OCI-LY3 (cell line): ENCODE data around the gene AKNA.
"Not testable (repeated sequence)": the region's sequence is repeated elsewhere in the genome, so short reads cannot be mapped to it uniquely, and the experiment has no call there.

Experiments
- H2AFZ ChIP-seq: fragments of 200-600, 300-600 bp; shearing (Covaris generic); 2 replicates; pipeline ENCODE4 v1.6.0; 2014; ENCODE audit warnings: antibody characterized with exemption, low read depth, low read length
- H3K27ac ChIP-seq: fragments of 200-600, 300-600 bp; sonication (generic); 2 replicates; pipeline ENCODE4 v1.5.1; 2014; ENCODE audit warnings: mild to moderate bottlenecking, low read length, moderate library complexity, mixed read lengths
- H3K27me3 ChIP-seq: fragments of 200-600, 300-600 bp; sonication (generic); 2 replicates; pipeline ENCODE4 v1.6.1; 2014; ENCODE audit warnings: low read depth, low read length, mixed read lengths
- H3K36me3 ChIP-seq: fragments of 200-600, 300-600 bp; sonication (generic); replicated peaks from 2 replicates; pipeline ENCODE3; 2014; ENCODE audit warnings: low read depth, low read length, mixed read lengths
- H3K4me1 ChIP-seq: fragments of 300-600, 200-600 bp; sonication (generic); 2 replicates; pipeline ENCODE4 v1.6.1; 2014; ENCODE audit warnings: low read length, mixed read lengths
- H3K4me2 ChIP-seq: fragments of 200-600, 300-600 bp; sonication (generic); 2 replicates; pipeline ENCODE4 v1.6.1; 2014; ENCODE audit warnings: low read length, mixed read lengths
- H3K4me3 ChIP-seq: fragments of 300-600, 200-600 bp; sonication (generic); 2 replicates; pipeline ENCODE4 v1.5.1; 2014; ENCODE audit warnings: antibody characterized with exemption, mild to moderate bottlenecking, low read length, moderate library complexity
- H3K79me2 ChIP-seq: fragments of 300-600, 200-600 bp; shearing (Covaris generic); 2 replicates; pipeline ENCODE4 v1.6.1; 2014; ENCODE audit warnings: mild to moderate bottlenecking, low read length, mixed read lengths
- H3K9ac ChIP-seq: fragments of 300-600, 200-600 bp; shearing (Covaris generic); 2 replicates; pipeline ENCODE4 v1.6.0; 2014; ENCODE audit warnings: mild to moderate bottlenecking, low read length, moderate library complexity
- H3K9me3 ChIP-seq: fragments of 200-600, 300-600 bp; shearing (Covaris generic); 2 replicates; pipeline ENCODE4 v1.6.1; 2014; ENCODE audit warnings: low read length, mixed read lengths; ENCODE audit not compliant: insufficient read depth
- H4K20me1 ChIP-seq: fragments of 200-600, 300-600 bp; sonication (generic); 2 replicates; pipeline ENCODE4 v1.6.1; 2016; ENCODE audit warnings: low read length, mixed read lengths; ENCODE audit not compliant: insufficient read depth
- EZH2phosphoT487 ChIP-seq: fragments of 200-600 bp; shearing (Covaris generic); IDR thresholded peaks from 2 replicates; pipeline ENCODE4 v1.6.1; 2018; ENCODE audit warnings: antibody characterized with exemption, mixed run types, low read depth
- TF ChIP-seq, protein P1 (sequence below): fragments of 200-600, 300-600 bp; sonication (generic); IDR thresholded peaks from 2 replicates; pipeline ENCODE4 v1.5.1; 2014; ENCODE audit warnings: antibody characterized with exemption, low read length, low read depth

Gene AKNA

GRCh38 chr9:114328357-114328820 lies 59.4 kb downstream of the AKNA start:
- not testable (repeated sequence) for H3K9me3 ChIP-seq, H3K9ac ChIP-seq, H3K4me3 ChIP-seq, H3K79me2 ChIP-seq, H3K36me3 ChIP-seq, H4K20me1 ChIP-seq, H2AFZ ChIP-seq, H3K4me2 ChIP-seq, H3K27ac ChIP-seq, H3K4me1 ChIP-seq
- H3K27me3 ChIP-seq = peaks cover 15% of the 10 kb centered on the region; the same call in 1 of the 2 replicates

GRCh38 chr9:114327749-114328148 lies 60.0 kb downstream of the AKNA start:
- H3K9ac ChIP-seq = no peak overlapping the region
- H2AFZ ChIP-seq = no peak overlapping the region
- H3K4me1 ChIP-seq = peaks cover 5% of the 10 kb centered on the region; the same call in 1 of the 2 replicates
- no peak overlapping the region for H3K27ac ChIP-seq
- no peaks in the 10 kb centered on the region for H3K79me2 ChIP-seq
- peaks cover 15% of the 10 kb centered on the region; the same call in 1 of the 2 replicates for H3K27me3 ChIP-seq
- H4K20me1 ChIP-seq = no peaks in the 10 kb centered on the region
- TF ChIP-seq EZH2phosphoT487 = no peak
- TF ChIP-seq, protein P1, sequence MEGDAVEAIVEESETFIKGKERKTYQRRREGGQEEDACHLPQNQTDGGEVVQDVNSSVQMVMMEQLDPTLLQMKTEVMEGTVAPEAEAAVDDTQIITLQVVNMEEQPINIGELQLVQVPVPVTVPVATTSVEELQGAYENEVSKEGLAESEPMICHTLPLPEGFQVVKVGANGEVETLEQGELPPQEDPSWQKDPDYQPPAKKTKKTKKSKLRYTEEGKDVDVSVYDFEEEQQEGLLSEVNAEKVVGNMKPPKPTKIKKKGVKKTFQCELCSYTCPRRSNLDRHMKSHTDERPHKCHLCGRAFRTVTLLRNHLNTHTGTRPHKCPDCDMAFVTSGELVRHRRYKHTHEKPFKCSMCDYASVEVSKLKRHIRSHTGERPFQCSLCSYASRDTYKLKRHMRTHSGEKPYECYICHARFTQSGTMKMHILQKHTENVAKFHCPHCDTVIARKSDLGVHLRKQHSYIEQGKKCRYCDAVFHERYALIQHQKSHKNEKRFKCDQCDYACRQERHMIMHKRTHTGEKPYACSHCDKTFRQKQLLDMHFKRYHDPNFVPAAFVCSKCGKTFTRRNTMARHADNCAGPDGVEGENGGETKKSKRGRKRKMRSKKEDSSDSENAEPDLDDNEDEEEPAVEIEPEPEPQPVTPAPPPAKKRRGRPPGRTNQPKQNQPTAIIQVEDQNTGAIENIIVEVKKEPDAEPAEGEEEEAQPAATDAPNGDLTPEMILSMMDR = no peak
- no peaks in the 10 kb centered on the region for H3K36me3 ChIP-seq
- H3K4me2 ChIP-seq = no peak overlapping the region
- no peaks in the 10 kb centered on the region for H3K9me3 ChIP-seq
- H3K4me3 ChIP-seq = no peak overlapping the region

- H3K79me2 ChIP-seq, H3K4me1 ChIP-seq, H3K9me3 ChIP-seq, H4K20me1 ChIP-seq, H3K9ac ChIP-seq, H3K4me3 ChIP-seq, H3K36me3 ChIP-seq, H2AFZ ChIP-seq, H3K27ac ChIP-seq, H3K4me2 ChIP-seq: not testable (repeated sequence)
- H3K27me3 ChIP-seq = peaks cover 15% of the 10 kb centered on the region; the same call in 1 of the 2 replicates
These were observed 62.0 kb downstream of the AKNA start for GRCh38 chr9:114325684-114326254.

DNA sequence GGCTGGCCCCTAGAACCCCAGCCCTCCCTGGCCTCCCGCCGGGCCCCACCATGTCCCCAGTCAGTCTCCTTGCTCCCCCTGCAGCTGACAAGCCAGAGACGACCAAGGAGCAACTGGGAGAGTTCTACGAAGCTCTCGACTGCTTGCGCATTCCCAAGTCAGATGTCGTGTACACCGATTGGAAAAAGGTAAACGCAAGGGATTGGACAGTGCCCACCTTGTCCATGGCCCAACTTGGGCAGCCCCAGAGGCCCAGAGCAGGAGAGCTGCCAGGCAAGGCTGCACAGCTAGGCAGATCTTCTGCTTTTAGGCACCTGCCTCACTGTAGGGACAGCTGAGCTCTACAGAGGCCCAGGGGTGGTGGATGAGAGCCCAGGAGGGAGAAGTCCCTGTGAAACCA lies 62.8 kb downstream of the AKNA start:
- not testable (repeated sequence) for H3K36me3 ChIP-seq, H3K27ac ChIP-seq, H3K9me3 ChIP-seq, H3K4me2 ChIP-seq, H3K4me1 ChIP-seq, H3K79me2 ChIP-seq, H4K20me1 ChIP-seq, H3K9ac ChIP-seq, H3K4me3 ChIP-seq, H2AFZ ChIP-seq
- H3K27me3 ChIP-seq = peaks cover 15% of the 10 kb centered on the region; the same call in 1 of the 2 replicates

DNA sequence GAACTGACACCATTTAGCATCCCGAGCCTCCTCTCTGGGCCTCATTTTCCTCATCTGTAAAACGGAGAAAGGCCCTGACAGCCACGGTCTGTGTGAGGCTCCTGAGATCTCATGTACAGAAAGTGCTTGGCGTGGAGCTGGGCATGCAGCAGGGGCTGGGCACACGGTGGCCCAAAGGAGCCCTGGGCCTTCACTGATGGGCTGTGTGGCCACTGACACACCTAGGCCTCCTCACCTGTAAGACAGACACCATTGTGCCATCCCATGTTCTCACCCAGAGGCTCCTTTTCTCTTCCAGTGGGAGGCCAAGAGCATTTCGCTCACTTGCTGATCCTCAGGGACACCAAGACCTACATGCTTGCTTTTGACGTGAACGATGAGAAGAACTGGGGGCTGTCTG lies 63.3 kb downstream of the AKNA start:
- H3K4me2 ChIP-seq = no peak overlapping the region
- H2AFZ ChIP-seq = no peak overlapping the region
- no peaks in the 10 kb centered on the region for H4K20me1 ChIP-seq
- H3K4me1 ChIP-seq = no peaks in the 10 kb centered on the region
- peaks cover 15% of the 10 kb centered on the region; the same call in 1 of the 2 replicates for H3K27me3 ChIP-seq
- no peak overlapping the region for H3K27ac ChIP-seq
- no peaks in the 10 kb centered on the region for H3K79me2 ChIP-seq
- H3K4me3 ChIP-seq = no peak overlapping the region
- TF ChIP-seq, protein P1 = no peak
- no peak for TF ChIP-seq EZH2phosphoT487
- H3K9ac ChIP-seq = no peak overlapping the region
- no peaks in the 10 kb centered on the region for H3K9me3 ChIP-seq
- no peaks in the 10 kb centered on the region for H3K36me3 ChIP-seq

GRCh38 chr9:114323849-114324248 lies 63.9 kb downstream of the AKNA start:
- not testable (repeated sequence) for H3K9me3 ChIP-seq, H3K4me3 ChIP-seq, H4K20me1 ChIP-seq, H2AFZ ChIP-seq, H3K36me3 ChIP-seq, H3K79me2 ChIP-seq, H3K27ac ChIP-seq, H3K4me2 ChIP-seq, H3K9ac ChIP-seq, H3K4me1 ChIP-seq
- H3K27me3 ChIP-seq = peaks cover 20% of the 10 kb centered on the region

DNA sequence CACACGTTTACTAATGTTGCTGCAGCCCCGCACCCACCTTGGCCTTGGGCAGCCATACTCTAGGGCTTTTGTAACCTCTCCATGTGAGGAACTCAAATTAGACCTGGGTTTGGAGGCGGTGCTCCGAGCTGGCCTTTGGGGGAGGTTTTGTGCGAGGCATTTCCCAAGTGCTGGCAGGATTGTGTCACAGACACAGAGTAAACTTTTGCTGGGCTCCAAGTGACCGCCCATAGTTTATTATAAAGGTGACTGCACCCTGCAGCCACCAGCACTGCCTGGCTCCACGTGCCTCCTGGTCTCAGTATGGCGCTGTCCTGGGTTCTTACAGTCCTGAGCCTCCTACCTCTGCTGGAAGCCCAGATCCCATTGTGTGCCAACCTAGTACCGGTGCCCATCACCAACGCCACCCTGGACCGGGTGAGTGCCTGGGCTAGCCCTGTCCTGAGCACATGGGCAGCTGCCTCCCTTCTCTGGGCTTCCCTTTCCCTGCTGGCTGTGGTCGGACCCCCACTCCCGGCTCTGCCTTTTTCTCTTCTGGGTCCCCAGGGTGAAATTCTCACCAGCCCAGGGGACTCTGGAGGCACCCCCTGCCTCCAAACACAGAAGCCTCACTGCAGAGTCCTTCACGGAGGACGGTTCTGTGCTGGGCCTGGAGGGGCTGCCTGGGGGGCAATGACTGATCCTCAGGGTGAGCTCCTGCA lies 64.8 kb downstream of the AKNA start, which contains the start of gene ORM1:
Gene ORM1, plus strand, starts transcription at position 268 of the 701 bp plus-strand sequence. Its CDS starts 36 bp downstream, at position 304.
- H3K27me3 ChIP-seq = peaks cover 17% of the 10 kb centered on the region
- not testable (repeated sequence) for H2AFZ ChIP-seq, H3K4me3 ChIP-seq, H3K27ac ChIP-seq, H3K79me2 ChIP-seq, H3K9ac ChIP-seq, H3K4me2 ChIP-seq, H4K20me1 ChIP-seq, H3K9me3 ChIP-seq, H3K36me3 ChIP-seq, H3K4me1 ChIP-seq
